Measurements from ENCODE around the gene CFAP210. TPM values are rescaled to one million over a fixed set of nuclear protein-coding genes. Genes with fewer than 3 reads are reported as not detected.

The CFAP210 gene
- total RNA-seq, 1 experiment from 2014 or later: 0.94 TPM

DNA sequence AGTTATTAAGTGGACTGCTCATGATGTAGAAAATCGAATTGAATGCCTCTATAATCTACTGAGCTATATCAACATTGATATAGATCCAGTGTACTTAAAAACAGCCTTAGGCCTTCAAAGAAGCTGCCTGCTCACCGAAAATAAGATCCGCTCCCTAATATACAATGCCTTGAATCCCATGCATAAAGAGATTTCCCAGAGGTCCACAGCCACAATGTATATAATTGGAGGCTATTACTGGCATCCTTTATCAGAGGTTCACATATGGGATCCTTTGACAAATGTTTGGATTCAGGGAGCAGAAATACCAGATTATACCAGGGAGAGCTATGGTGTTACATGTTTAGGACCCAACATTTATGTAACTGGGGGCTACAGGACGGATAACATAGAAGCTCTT lies 41.4 kb upstream of the CFAP210 start:
- peaks cover 4% of the 10 kb centered on the region for H3K79me1 ChIP-seq (ENCODE audit: insufficient read depth, low read depth, low read length, poor library complexity, severe bottlenecking)
- no peak overlapping the region for H2BK120ac ChIP-seq (ENCODE audit: low read depth, low read length, poor library complexity, severe bottlenecking)
- H4K5ac ChIP-seq (ENCODE audit: insufficient read length, low read depth, low read length): no peak overlapping the region
- no peaks in the 10 kb centered on the region for H3K9me3 ChIP-seq (ENCODE audit: control insufficient read depth, low read depth, low read length)
- Mint-ChIP-seq H3K27ac (no peak overlapping the region), H3K4me1 (peaks cover 36 to 37% of the 10 kb centered on the region in 2 experiments), H3K4me3 (peak overlapping the region; percentile 80 to 89), H3K9me3 (peaks cover 3 to 5% of the 10 kb centered on the region in 2 experiments; a peak in 4 of 5 replicates), H3K27me3 (ENCODE audit: low read depth) (peaks cover 13% of the 10 kb centered on the region), H3K36me3 (ENCODE audit: insufficient read depth in 1 of 3, low read depth in 3 of 3) (peaks cover 18 to 40% (median 28%) of the 10 kb centered on the region in 3 experiments)
- H3K18ac ChIP-seq (ENCODE audit: insufficient read length, low read depth, low read length): no peak overlapping the region
- no peaks in the 10 kb centered on the region for H3K4me1 ChIP-seq (ENCODE audit: insufficient read depth, low read length)
- H4K91ac ChIP-seq (ENCODE audit: insufficient read length, low read depth, low read length): no peak overlapping the region
- TF ChIP-seq, protein P1, sequence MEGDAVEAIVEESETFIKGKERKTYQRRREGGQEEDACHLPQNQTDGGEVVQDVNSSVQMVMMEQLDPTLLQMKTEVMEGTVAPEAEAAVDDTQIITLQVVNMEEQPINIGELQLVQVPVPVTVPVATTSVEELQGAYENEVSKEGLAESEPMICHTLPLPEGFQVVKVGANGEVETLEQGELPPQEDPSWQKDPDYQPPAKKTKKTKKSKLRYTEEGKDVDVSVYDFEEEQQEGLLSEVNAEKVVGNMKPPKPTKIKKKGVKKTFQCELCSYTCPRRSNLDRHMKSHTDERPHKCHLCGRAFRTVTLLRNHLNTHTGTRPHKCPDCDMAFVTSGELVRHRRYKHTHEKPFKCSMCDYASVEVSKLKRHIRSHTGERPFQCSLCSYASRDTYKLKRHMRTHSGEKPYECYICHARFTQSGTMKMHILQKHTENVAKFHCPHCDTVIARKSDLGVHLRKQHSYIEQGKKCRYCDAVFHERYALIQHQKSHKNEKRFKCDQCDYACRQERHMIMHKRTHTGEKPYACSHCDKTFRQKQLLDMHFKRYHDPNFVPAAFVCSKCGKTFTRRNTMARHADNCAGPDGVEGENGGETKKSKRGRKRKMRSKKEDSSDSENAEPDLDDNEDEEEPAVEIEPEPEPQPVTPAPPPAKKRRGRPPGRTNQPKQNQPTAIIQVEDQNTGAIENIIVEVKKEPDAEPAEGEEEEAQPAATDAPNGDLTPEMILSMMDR (conservative IDR thresholded peaks at IDR 0.05): no peak
- no peak overlapping the region for H2BK15ac ChIP-seq (ENCODE audit: low read depth, low read length)
- H2BK5ac ChIP-seq (ENCODE audit: insufficient read length, low read length): no peak overlapping the region
- no peak overlapping the region for H2BK20ac ChIP-seq (ENCODE audit: low read depth, low read length, poor library complexity, severe bottlenecking)
- H2AFZ ChIP-seq (ENCODE audit: low read length): no peak overlapping the region
- peaks cover 4% of the 10 kb centered on the region; the same call in 1 of the 2 replicates for H3K79me2 ChIP-seq (ENCODE audit: insufficient read depth, low read length)
- no peak overlapping the region for H3K27ac ChIP-seq (ENCODE audit: insufficient read length, low read depth, low read length)
- H3K14ac ChIP-seq (ENCODE audit: insufficient read depth, low read length): no peak overlapping the region
- no CpG with 5 or more reads among the region's 4 CpGs for WGBS (ENCODE audit: extremely low coverage, insufficient read length, low lambda C conversion rate)
- no peak overlapping the region for H4K8ac ChIP-seq (replicated peaks; ENCODE audit: insufficient read length, low read depth, low read length)
- no peak overlapping the region for H3K56ac ChIP-seq (ENCODE audit: insufficient read length, low read depth, low read length)
- H2AK5ac ChIP-seq (ENCODE audit: insufficient read length, low read length): no peak overlapping the region
- no peak overlapping the region for H3K23ac ChIP-seq (ENCODE audit: insufficient read length, low read depth, low read length)
- H3K9ac ChIP-seq (ENCODE audit: extremely low read depth, insufficient read length, low read length): no peak overlapping the region
- H3K4ac ChIP-seq (ENCODE audit: low read depth, low read length): no peak overlapping the region
- DNase-seq: no peak
- H4K20me1 ChIP-seq (ENCODE audit: control insufficient read depth, insufficient read depth, insufficient read length): no peaks in the 10 kb centered on the region
- no peak overlapping the region for H3T11ph ChIP-seq (ENCODE audit: low read length)
- no peak overlapping the region for H2BK12ac ChIP-seq (ENCODE audit: insufficient read length, low read depth, low read length)
- no peak overlapping the region for H3K4me2 ChIP-seq (ENCODE audit: insufficient read depth, insufficient read length, low read length)
- peaks cover 9% of the 10 kb centered on the region for H3K23me2 ChIP-seq (ENCODE audit: insufficient read length, low read depth, low read length, poor library complexity, severe bottlenecking)
- no peaks in the 10 kb centered on the region for H3K27me3 ChIP-seq (ENCODE audit: insufficient read depth, low read length)

Data from H9 (cell line).